A673 (cell line): ENCODE measurements around the gene PTPN5. TPM values are rescaled to one million over a fixed set of nuclear protein-coding genes. Genes with fewer than 3 reads are reported as not detected.

Experiments
- BruUV-seq: library from RNA; stranded (reverse); fragments of 400-500 nt; replicated peaks from 2 replicates; lab custom pipeline; 2021; lab: Mats Ljungman, UMichigan
- CTCF ChIA-PET: fragments of 300-600 bp; sonication (Branson Sonifier 250); formaldehyde crosslinking; loops from one replicate; lab custom pipeline; 2022; ENCODE audit warnings: antibody characterized with exemption; lab: Charles Lee
- POLR2A ChIA-PET: fragments of 300-600 bp; sonication (Branson Sonifier 250); formaldehyde crosslinking; loops from one replicate; lab custom pipeline; 2022; ENCODE audit warnings: antibody characterized with exemption; ENCODE audit not compliant: low non-redundant PET; lab: Charles Lee
- DNase-seq: peaks from one replicate; pipeline ENCODE4 v3.0.0-alpha.2; 2015; ENCODE audit warnings: low spot score
- H3K27ac ChIP-seq: fragments of 200-600 bp; sonication (generic); 2 replicates; pipeline ENCODE4 v1.5.1; 2016; ENCODE audit warnings: mixed run types, low read depth, mild to moderate bottlenecking, mixed read lengths, antibody characterized with exemption, low read length; ENCODE audit not compliant: poor library complexity, severe bottlenecking
- H3K27me3 ChIP-seq: fragments of 200-600 bp; sonication (generic); replicated peaks from 2 replicates; pipeline ENCODE4 v1.6.1; 2017; ENCODE audit warnings: mixed run types, low read depth, mild to moderate bottlenecking, mixed read lengths, antibody characterized with exemption, low read length; ENCODE audit not compliant: insufficient read depth, poor library complexity
- H3K36me3 ChIP-seq: fragments of 200-600 bp; sonication (generic); 2 replicates; pipeline ENCODE4 v1.6.1; 2016; ENCODE audit warnings: mixed run types, mild to moderate bottlenecking, mixed read lengths, antibody characterized with exemption, low read length; ENCODE audit not compliant: insufficient read depth, poor library complexity, severe bottlenecking
- H3K4me1 ChIP-seq: fragments of 200-600 bp; sonication (generic); 2 replicates; pipeline ENCODE4 v1.6.1; 2017; ENCODE audit warnings: mixed run types, mild to moderate bottlenecking, mixed read lengths, antibody characterized with exemption, low read length; ENCODE audit not compliant: insufficient read depth, poor library complexity, severe bottlenecking
- H3K4me3 ChIP-seq: fragments of 200-600 bp; sonication (generic); 2 replicates; pipeline ENCODE4 v1.5.1; 2016; ENCODE audit warnings: low read depth, mixed run types, mild to moderate bottlenecking, mixed read lengths, low read length; ENCODE audit not compliant: poor library complexity, severe bottlenecking
- H3K9me3 ChIP-seq: fragments of 200-600 bp; sonication (generic); 2 replicates; pipeline ENCODE4 v1.6.1; 2016; ENCODE audit warnings: mixed run types, low read depth, mild to moderate bottlenecking, mixed read lengths, antibody characterized with exemption, low read length; ENCODE audit not compliant: poor library complexity, severe bottlenecking
- EZH2 ChIP-seq: fragments of 200-600 bp; sonication (generic); IDR thresholded peaks from 2 replicates; pipeline ENCODE4 v1.6.1; 2017; ENCODE audit warnings: borderline replicate concordance, low read depth, mild to moderate bottlenecking, mixed read lengths, antibody characterized with exemption, low read length; ENCODE audit not compliant: poor library complexity, severe bottlenecking
- intact Hi-C: fragments of 100-400 bp; cut with micrococcal nuclease; formaldehyde crosslinking; loops from one replicate; pipeline ENCODE4 v1.10.0; 2022; ENCODE audit not compliant: unreplicated experiment
- total RNA-seq: library from RNA; stranded (reverse); gene quantifications from 2 replicates; pipeline ENCODE4 v1.2.3, GENCODE V29; 2021
- TF ChIP-seq, protein P1 (sequence below): fragments of 300-800, 200-600 bp; sonication (generic); conservative IDR thresholded peaks from 2 replicates; pipeline ENCODE4 v1.5.1; 2017; ENCODE audit warnings: low read depth, mild to moderate bottlenecking, antibody characterized with exemption, low read length, moderate library complexity, mixed read lengths

PTPN5 gene
- total RNA-seq, 1 experiment from 2014 or later = 0.21 TPM

GRCh38 chr11:18709414-18709813, 82.2 kb downstream of the PTPN5 start:
- DNase-seq = no peak
- Histone ChIP-seq H3K4me3 (no peak overlapping the region), H3K4me1 (no peaks in the 10 kb centered on the region), H3K27me3 (peaks cover 7% of the 10 kb centered on the region), H3K36me3 (no peaks in the 10 kb centered on the region), H3K9me3 (no peaks in the 10 kb centered on the region), H3K27ac (no peak overlapping the region)
- ChIA-PET POLR2A (no interaction called here), CTCF (no interaction called here)
- intact Hi-C loops = no loop called here
- no TSS peak for BruUV-seq
- TF ChIP-seq, protein P1, sequence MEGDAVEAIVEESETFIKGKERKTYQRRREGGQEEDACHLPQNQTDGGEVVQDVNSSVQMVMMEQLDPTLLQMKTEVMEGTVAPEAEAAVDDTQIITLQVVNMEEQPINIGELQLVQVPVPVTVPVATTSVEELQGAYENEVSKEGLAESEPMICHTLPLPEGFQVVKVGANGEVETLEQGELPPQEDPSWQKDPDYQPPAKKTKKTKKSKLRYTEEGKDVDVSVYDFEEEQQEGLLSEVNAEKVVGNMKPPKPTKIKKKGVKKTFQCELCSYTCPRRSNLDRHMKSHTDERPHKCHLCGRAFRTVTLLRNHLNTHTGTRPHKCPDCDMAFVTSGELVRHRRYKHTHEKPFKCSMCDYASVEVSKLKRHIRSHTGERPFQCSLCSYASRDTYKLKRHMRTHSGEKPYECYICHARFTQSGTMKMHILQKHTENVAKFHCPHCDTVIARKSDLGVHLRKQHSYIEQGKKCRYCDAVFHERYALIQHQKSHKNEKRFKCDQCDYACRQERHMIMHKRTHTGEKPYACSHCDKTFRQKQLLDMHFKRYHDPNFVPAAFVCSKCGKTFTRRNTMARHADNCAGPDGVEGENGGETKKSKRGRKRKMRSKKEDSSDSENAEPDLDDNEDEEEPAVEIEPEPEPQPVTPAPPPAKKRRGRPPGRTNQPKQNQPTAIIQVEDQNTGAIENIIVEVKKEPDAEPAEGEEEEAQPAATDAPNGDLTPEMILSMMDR = no peak
- no peak for TF ChIP-seq EZH2

DNA sequence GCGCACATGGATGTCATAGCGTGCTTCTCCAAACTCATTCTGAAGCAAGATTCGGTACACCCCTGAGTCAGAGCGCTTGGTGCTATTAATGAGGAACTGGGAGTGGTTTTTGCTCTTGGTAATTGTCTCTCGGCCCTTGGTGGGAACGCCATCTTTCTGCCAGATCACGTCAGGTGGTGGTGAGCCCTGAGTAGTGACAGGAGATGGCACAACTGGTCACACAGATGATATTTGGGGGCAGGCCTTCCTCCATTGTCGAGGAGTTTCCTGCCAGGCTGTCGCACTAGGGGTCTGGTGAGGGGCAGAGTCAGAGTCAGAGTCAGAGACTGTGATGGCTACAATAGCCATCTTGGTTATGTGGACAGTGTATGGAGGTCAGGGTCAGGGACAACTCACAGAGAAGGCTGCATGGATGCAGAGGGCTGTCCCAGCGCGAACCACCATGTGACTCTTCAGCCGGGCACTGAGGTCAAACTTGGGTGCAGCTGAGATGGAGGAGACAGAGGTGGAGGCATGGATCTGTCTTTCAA, 83.7 kb downstream of the PTPN5 start:
- Histone ChIP-seq H3K4me1 (no peaks in the 10 kb centered on the region), H3K4me3 (no peak overlapping the region), H3K27ac (no peak overlapping the region), H3K36me3 (no peaks in the 10 kb centered on the region), H3K9me3 (no peaks in the 10 kb centered on the region), H3K27me3 (peaks cover 7% of the 10 kb centered on the region)
- no peak for DNase-seq
- intact Hi-C loops = no loop called here
- CTCF ChIA-PET = no interaction called here
- POLR2A ChIA-PET = no interaction called here
- TF ChIP-seq, protein P1 = no peak
- no peak for TF ChIP-seq EZH2
- no TSS peak for BruUV-seq

- CTCF ChIA-PET = interaction anchor here (1.4 kb wide), 1 partner anchor 15 kb away, joined by 4 read pairs; no protein-coding TSS in a partner anchor
- BruUV-seq = no TSS peak
- Histone ChIP-seq H3K27ac (no peak overlapping the region), H3K36me3 (no peaks in the 10 kb centered on the region), H3K4me1 (no peaks in the 10 kb centered on the region), H3K9me3 (no peaks in the 10 kb centered on the region), H3K4me3 (peak overlapping the region; percentile 39), H3K27me3 (peaks cover 7% of the 10 kb centered on the region)
- intact Hi-C loops = no loop called here
- POLR2A ChIA-PET = no interaction called here
- TF ChIP-seq EZH2 = no peak
- TF ChIP-seq, protein P1 = no peak
- peak; percentile 42 for DNase-seq
Observed at GRCh38 chr11:18706330-18707243, 85.0 kb downstream of the PTPN5 start.
